ENCODE results near the gene OR10W1. TPM values are rescaled to one million over a fixed set of nuclear protein-coding genes. Genes with fewer than 3 reads are reported as not detected.

OR10W1 gene, protein sequence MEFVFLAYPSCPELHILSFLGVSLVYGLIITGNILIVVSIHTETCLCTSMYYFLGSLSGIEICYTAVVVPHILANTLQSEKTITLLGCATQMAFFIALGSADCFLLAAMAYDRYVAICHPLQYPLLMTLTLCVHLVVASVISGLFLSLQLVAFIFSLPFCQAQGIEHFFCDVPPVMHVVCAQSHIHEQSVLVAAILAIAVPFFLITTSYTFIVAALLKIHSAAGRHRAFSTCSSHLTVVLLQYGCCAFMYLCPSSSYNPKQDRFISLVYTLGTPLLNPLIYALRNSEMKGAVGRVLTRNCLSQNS
- total RNA-seq (2021) (not detected in 2 replicates), Bru-seq, nascent RNA (not detected), BruChase-seq, experiment 1, labeled RNA remaining after a 2-hour chase (not detected), BruChase-seq, experiment 2, labeled RNA remaining after a 6-hour chase (not detected)
- long read RNA-seq: 0 reads

DNA sequence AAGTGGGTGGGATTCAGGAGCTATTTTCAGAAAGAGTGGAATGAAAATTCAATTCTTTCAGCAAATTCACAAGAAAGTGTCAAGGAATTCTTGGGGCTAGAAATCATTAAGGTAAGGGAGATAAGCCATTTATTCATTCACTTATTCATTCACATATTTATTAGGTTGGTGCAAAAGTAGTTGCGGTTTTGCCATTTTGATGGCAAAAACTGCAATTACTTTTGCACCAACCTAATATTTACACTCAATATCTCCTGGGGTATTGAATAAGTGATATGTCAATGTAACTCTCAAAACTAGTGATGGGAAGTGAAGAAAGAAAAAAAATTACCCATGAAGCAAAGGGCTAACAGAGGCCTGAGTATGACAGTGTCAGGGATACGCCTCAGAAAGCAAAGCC, at the start of gene OR10W1:
OR10W1 (minus strand) TSS at position 119 of the 400 bp plus-strand sequence. CDS start 402 bp downstream, outside the sequence.
- H3K4me1 ChIP-seq (replicated peaks; ENCODE audit: insufficient read depth): no peaks in the 10 kb centered on the region
- peaks cover 3% of the 10 kb centered on the region; the same call in 1 of the 2 replicates for H3K9me2 ChIP-seq (ENCODE audit: insufficient read depth)
- no peaks in the 10 kb centered on the region for H4K20me1 ChIP-seq (ENCODE audit: insufficient read depth)
- H3K36me3 ChIP-seq (ENCODE audit: low read depth): no peaks in the 10 kb centered on the region
- no peak within 1 kb of the TSS for H3K4me3 ChIP-seq
- intact Hi-C loops (cut with micrococcal nuclease; ENCODE audit: unreplicated experiment): no loop called here
- no peak within 1 kb of the TSS for H3K27ac ChIP-seq
- H3K27me3 ChIP-seq (ENCODE audit: insufficient read depth, low read depth): no peaks in the 10 kb centered on the region
- ChIA-PET CTCF (no interaction called here), POLR2A (ENCODE audit: unreplicated experiment) (no interaction called here)
- no peak within 1 kb of the TSS for H3K4me2 ChIP-seq
- H2AFZ ChIP-seq: no peak within 1 kb of the TSS
- no TSS peak for BruUV-seq (replicated peaks)
- no peaks in the 10 kb centered on the region for H3F3A ChIP-seq (ENCODE audit: insufficient read depth, low read depth)
- DNase-seq: no peak
- no peaks in the 10 kb centered on the region for H3K79me2 ChIP-seq (ENCODE audit: low read depth)
- TF ChIP-seq, protein P1, sequence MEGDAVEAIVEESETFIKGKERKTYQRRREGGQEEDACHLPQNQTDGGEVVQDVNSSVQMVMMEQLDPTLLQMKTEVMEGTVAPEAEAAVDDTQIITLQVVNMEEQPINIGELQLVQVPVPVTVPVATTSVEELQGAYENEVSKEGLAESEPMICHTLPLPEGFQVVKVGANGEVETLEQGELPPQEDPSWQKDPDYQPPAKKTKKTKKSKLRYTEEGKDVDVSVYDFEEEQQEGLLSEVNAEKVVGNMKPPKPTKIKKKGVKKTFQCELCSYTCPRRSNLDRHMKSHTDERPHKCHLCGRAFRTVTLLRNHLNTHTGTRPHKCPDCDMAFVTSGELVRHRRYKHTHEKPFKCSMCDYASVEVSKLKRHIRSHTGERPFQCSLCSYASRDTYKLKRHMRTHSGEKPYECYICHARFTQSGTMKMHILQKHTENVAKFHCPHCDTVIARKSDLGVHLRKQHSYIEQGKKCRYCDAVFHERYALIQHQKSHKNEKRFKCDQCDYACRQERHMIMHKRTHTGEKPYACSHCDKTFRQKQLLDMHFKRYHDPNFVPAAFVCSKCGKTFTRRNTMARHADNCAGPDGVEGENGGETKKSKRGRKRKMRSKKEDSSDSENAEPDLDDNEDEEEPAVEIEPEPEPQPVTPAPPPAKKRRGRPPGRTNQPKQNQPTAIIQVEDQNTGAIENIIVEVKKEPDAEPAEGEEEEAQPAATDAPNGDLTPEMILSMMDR (conservative IDR thresholded peaks at IDR 0.05): no peak
- TF ChIP-seq EZH2 (IDR thresholded peaks at IDR 0.05; ENCODE audit: low read depth): no peak
- H3K9me3 ChIP-seq (ENCODE audit: insufficient read depth, low read depth): no peaks in the 10 kb centered on the region

DNA sequence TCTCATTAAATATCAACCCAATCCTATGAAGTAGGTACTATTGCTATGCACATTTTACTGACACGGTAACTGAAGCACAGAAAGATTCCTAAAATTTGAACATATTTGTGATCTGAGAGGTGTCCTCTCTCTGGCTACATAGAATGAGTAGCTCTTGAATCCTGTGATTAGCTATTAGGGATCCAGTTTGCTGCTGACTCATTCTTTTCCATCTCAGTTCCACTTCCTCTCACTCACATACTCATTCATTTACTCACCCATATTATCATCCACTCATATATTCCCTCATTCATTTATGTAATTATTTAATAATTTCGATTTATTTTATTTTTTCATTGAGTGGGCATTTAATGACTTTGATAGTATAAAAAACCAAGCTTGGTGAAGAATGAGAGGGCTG, 48.1 kb upstream of the OR10W1 start:
- TF ChIP-seq, protein P1 (conservative IDR thresholded peaks at IDR 0.05): no peak
- no peak for TF ChIP-seq EZH2 (IDR thresholded peaks at IDR 0.05; ENCODE audit: low read depth)
- no peaks in the 10 kb centered on the region for H4K20me1 ChIP-seq (ENCODE audit: insufficient read depth)
- H3K79me2 ChIP-seq (ENCODE audit: low read depth): no peaks in the 10 kb centered on the region
- H3K4me3 ChIP-seq: no peak overlapping the region
- no TSS peak for BruUV-seq (replicated peaks)
- H2AFZ ChIP-seq: no peak overlapping the region
- no peaks in the 10 kb centered on the region for H3K4me1 ChIP-seq (replicated peaks; ENCODE audit: insufficient read depth)
- intact Hi-C loops (cut with micrococcal nuclease; ENCODE audit: unreplicated experiment): no loop called here
- CTCF ChIA-PET: no interaction called here
- no peak for DNase-seq
- no peak overlapping the region for H3K27ac ChIP-seq
- H3K9me2 ChIP-seq (ENCODE audit: insufficient read depth): no peaks in the 10 kb centered on the region
- H3K4me2 ChIP-seq: no peak overlapping the region
- H3K36me3 ChIP-seq (ENCODE audit: low read depth): no peaks in the 10 kb centered on the region
- 0 out of 2 replicates have a peak, but pooled peaks cover under 1% of the 10 kb centered on the region for H3K27me3 ChIP-seq (ENCODE audit: insufficient read depth, low read depth)
- no peaks in the 10 kb centered on the region for H3F3A ChIP-seq (ENCODE audit: insufficient read depth, low read depth)
- no peaks in the 10 kb centered on the region for H3K9me3 ChIP-seq (ENCODE audit: insufficient read depth, low read depth)
- POLR2A ChIA-PET (ENCODE audit: unreplicated experiment): interaction anchor here (0.6 kb wide), 2 partner anchors 29 to 76 kb away, joined by 3 to 4 read pairs; no protein-coding TSS in a partner anchor

DNA sequence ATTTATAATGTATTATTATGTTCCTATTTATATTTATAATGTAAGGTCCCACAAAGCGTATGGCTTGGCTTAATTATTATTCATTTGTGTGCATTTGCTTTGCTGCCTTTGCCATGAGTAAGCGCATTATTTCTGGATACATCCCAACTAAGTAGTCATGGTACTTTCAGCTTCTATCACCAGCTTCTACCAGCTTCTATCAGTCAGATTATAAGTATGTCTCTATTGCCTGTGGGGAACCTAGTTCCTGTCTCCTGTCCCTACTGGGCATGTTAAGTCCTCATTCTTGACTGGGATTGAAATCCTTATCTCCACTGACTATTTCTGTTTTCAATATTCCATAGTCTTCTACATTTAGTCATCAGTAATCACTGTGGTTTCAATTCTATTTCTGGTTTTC, 33.5 kb upstream of the OR10W1 start:
- intact Hi-C loops (cut with micrococcal nuclease; ENCODE audit: unreplicated experiment): no loop called here
- H4K20me1 ChIP-seq (ENCODE audit: insufficient read depth): no peaks in the 10 kb centered on the region
- H3K79me2 ChIP-seq (ENCODE audit: low read depth): no peaks in the 10 kb centered on the region
- no peaks in the 10 kb centered on the region for H3K36me3 ChIP-seq (ENCODE audit: low read depth)
- no peaks in the 10 kb centered on the region for H3K4me1 ChIP-seq (replicated peaks; ENCODE audit: insufficient read depth)
- no peak for DNase-seq
- no peaks in the 10 kb centered on the region for H3K9me2 ChIP-seq (ENCODE audit: insufficient read depth)
- no peak overlapping the region for H3K27ac ChIP-seq
- ChIA-PET POLR2A (ENCODE audit: unreplicated experiment) (no interaction called here), CTCF (no interaction called here)
- no peak overlapping the region for H2AFZ ChIP-seq
- H3K27me3 ChIP-seq (ENCODE audit: insufficient read depth, low read depth): no peaks in the 10 kb centered on the region
- BruUV-seq (replicated peaks): no TSS peak
- no peak overlapping the region for H3K4me2 ChIP-seq
- TF ChIP-seq, protein P1 (conservative IDR thresholded peaks at IDR 0.05): no peak
- TF ChIP-seq EZH2 (IDR thresholded peaks at IDR 0.05; ENCODE audit: low read depth): no peak
- no peaks in the 10 kb centered on the region for H3K9me3 ChIP-seq (ENCODE audit: insufficient read depth, low read depth)
- no peaks in the 10 kb centered on the region for H3F3A ChIP-seq (ENCODE audit: insufficient read depth, low read depth)
- H3K4me3 ChIP-seq: no peak overlapping the region

All from PC-9 (cell line).